Neutrophil (primary cell): ENCODE measurements around the gene SPNS2.

Experiments
- H3K27ac ChIP-seq: fragments of 200-600 bp; sonication (generic); 2 replicates; pipeline ENCODE4 v1.5.1; 2016; ENCODE audit warnings: mild to moderate bottlenecking, moderate library complexity
- H3K27me3 ChIP-seq: fragments of 200-600 bp; sonication (generic); 2 replicates; pipeline ENCODE4 v1.6.0; 2016; ENCODE audit warnings: mild to moderate bottlenecking
- H3K36me3 ChIP-seq: fragments of 200-600 bp; sonication (generic); 2 replicates; pipeline ENCODE4 v1.5.1; 2017
- H3K4me1 ChIP-seq, 2 experiments: fragments of 200-600 bp in 1 of 2; sonication (generic) in 1 of 2; 1 replicate in 1 of 2; 2 replicates in 1 of 2; pipeline versions ENCODE4 v1.5.1 to v1.6.1; 2013 to 2016; ENCODE audit warnings: low read depth in 1 of 2, low read length in 1 of 2, mild to moderate bottlenecking in 1 of 2, moderate library complexity in 1 of 2; ENCODE audit not compliant: control insufficient read depth in 1 of 2, insufficient read depth in 1 of 2
- H3K4me3 ChIP-seq, 2 experiments: fragments of 200-600 bp in 1 of 2; sonication (generic) in 1 of 2; 1 replicate in 1 of 2; 2 replicates in 1 of 2; pipeline ENCODE4 v1.5.1; 2013 to 2016; ENCODE audit warnings: low read depth in 1 of 2, low read length in 1 of 2, mild to moderate bottlenecking in 1 of 2, moderate library complexity in 1 of 2
- H3K9me3 ChIP-seq: fragments of 200-600 bp; sonication (generic); 2 replicates; pipeline ENCODE4 v1.5.1; 2016
- TF ChIP-seq, protein P1 (sequence below): fragments of 200-600 bp; sonication (generic); IDR thresholded peaks from 2 replicates; pipeline ENCODE4 v1.5.1; 2016; ENCODE audit warnings: antibody characterized with exemption

The SPNS2 gene

DNA sequence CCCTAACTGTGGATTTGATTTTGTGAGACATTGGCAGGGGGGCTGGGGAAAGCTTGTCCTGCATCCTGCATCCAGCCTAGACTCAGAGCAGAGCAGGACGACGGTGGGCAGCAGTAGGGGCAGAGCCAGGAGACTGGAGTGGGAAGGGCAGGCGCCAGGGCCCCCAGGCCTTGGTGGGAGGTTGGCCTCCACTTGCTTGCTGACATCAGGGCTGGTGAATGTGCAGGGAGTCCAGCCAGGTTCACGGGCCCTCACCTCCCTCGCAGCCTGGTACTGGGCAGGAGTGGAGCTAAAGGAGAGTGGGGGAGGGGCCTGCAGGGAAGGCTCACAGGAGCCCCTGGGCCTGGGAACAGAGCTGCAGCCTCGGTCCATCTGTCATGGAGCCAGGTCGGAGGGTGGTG, 83.4 kb downstream of the SPNS2 start:
- no peak overlapping the region for H3K4me3 ChIP-seq
- no peaks in the 10 kb centered on the region for H3K36me3 ChIP-seq
- H3K27ac ChIP-seq, result no peak overlapping the region
- H3K9me3 ChIP-seq, result no peaks in the 10 kb centered on the region
- peaks cover 4 to 6% of the 10 kb centered on the region in 2 experiments for H3K4me1 ChIP-seq
- TF ChIP-seq, protein P1, sequence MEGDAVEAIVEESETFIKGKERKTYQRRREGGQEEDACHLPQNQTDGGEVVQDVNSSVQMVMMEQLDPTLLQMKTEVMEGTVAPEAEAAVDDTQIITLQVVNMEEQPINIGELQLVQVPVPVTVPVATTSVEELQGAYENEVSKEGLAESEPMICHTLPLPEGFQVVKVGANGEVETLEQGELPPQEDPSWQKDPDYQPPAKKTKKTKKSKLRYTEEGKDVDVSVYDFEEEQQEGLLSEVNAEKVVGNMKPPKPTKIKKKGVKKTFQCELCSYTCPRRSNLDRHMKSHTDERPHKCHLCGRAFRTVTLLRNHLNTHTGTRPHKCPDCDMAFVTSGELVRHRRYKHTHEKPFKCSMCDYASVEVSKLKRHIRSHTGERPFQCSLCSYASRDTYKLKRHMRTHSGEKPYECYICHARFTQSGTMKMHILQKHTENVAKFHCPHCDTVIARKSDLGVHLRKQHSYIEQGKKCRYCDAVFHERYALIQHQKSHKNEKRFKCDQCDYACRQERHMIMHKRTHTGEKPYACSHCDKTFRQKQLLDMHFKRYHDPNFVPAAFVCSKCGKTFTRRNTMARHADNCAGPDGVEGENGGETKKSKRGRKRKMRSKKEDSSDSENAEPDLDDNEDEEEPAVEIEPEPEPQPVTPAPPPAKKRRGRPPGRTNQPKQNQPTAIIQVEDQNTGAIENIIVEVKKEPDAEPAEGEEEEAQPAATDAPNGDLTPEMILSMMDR, result no peak
- peaks cover 74% of the 10 kb centered on the region for H3K27me3 ChIP-seq

DNA sequence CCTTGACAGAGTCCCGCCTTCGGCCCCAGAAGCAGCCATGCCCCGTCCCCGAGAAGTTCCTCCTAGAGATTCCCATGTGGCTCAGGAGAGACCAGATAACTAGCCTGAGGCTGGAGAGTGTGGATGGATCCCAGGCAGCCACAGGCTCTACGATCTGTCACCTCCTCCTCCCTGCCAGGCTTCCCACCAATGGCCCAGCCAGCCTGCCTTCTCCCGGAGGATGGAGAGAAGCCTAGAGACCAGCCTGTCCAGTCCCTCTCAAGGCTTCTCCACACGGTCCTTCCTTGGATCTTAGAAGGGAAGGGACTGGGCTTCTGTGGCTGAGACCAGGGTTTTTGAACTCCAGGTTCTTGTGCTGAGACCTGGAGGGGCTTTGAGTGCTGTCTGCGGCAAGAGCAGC, 84.0 kb downstream of the SPNS2 start:
- Histone ChIP-seq H3K4me1 (peaks cover 4 to 6% of the 10 kb centered on the region in 2 experiments), H3K27ac (no peak overlapping the region), H3K36me3 (no peaks in the 10 kb centered on the region), H3K9me3 (no peaks in the 10 kb centered on the region), H3K27me3 (peaks cover 80% of the 10 kb centered on the region), H3K4me3 (no peak overlapping the region)
- TF ChIP-seq, protein P1, result no peak

DNA sequence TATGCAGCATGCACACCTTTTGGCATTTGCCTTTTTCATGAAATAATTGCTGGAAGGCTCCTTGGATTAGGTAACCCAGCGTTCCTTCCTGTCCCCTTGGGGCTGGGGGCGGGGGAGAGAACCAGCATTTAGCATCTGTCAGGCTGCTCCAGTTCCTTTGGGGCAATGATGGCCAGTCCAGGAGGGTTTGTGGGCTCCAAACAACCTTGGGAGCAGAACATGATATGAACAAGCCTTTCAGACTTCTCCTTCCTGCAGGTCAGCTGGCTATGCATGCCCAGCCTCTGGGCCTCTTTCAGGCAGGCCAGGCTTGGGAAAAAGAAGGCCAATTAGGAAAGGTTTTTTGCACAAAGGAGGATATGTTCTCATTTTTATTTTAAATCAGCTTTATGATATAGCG, 84.5 kb downstream of the SPNS2 start:
- H3K9me3 ChIP-seq, result no peaks in the 10 kb centered on the region
- no peak overlapping the region for H3K27ac ChIP-seq
- H3K4me1 ChIP-seq, result peaks cover 4 to 6% of the 10 kb centered on the region in 2 experiments
- TF ChIP-seq, protein P1, result no peak
- H3K36me3 ChIP-seq, result no peaks in the 10 kb centered on the region
- no peak overlapping the region for H3K4me3 ChIP-seq
- H3K27me3 ChIP-seq, result peaks cover 85% of the 10 kb centered on the region

DNA sequence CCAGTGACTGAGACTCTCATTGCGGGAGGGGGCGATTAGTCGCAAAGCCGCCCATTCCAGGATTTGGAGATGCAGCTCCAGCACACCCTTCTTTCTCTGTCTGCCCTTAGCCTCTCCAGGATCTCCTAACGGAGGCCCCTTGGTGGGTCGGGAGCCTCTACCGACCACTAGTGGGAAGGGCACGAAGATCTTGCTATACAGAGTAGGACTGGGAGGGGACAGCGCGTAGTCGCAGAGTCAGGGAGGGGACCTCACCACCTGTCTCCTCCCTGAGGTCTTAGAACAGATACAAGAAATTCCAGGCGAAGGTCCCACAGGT, 85.1 kb downstream of the SPNS2 start:
- Histone ChIP-seq H3K27ac (no peak overlapping the region), H3K36me3 (no peaks in the 10 kb centered on the region), H3K4me3 (no peak overlapping the region), H3K4me1 (peaks cover 4 to 6% of the 10 kb centered on the region in 2 experiments), H3K9me3 (no peaks in the 10 kb centered on the region), H3K27me3 (peaks cover 91% of the 10 kb centered on the region)
- TF ChIP-seq, protein P1, result no peak

DNA sequence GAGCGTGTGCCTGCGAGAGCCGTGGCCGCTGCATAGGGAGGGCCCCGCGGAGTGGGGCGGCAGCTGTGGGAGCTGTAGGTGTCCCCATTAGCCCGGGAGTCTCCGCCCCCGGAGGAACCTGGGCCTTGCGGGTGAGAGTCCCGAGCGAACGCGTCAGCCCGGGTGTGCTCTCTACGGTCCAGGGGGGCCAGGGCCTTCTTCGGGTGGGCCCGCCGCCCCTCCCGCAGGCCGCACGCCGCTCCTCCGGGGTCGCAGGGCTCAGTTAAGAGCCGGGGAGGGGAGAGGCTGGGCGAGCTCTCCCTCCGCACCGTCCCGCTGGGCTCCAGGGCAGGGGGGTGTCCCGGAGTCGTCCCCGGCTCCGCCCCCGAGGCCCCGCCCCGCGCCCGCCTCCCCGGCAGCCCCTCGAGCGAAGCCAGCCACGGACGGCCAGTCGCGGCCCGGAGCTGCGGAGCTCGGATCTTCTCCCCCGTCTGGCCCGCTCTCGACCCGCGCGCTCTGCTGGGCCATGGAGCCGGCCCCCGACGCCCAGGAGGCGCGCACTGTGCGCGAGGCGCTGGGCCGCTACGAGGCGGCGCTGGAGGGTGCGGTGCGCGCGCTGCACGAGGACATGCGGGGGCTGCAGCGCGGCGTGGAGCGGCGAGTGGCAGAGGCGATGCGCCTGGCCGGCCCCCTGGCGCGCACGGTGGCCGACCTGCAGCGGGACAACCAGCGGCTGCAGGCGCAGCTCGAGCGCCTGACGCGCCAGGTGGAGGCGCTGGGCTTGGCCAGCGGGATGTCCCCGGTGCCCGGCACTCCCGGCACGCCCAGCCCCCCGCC, 85.6 kb downstream of the SPNS2 start, which contains the start of gene SMTNL2:
Gene SMTNL2, plus strand, starts transcription at position 429 of the 816 bp plus-strand sequence. Its CDS starts 77 bp downstream, at position 506.
- H3K4me1 ChIP-seq, result peaks cover 4 to 6% of the 10 kb centered on the region in 2 experiments
- H3K27me3 ChIP-seq, result peaks cover 96% of the 10 kb centered on the region
- TF ChIP-seq, protein P1, result no peak
- no peaks in the 10 kb centered on the region for H3K36me3 ChIP-seq
- H3K4me3 ChIP-seq, result no peak within 1 kb of the TSS
- no peaks in the 10 kb centered on the region for H3K9me3 ChIP-seq
- no peak within 1 kb of the TSS for H3K27ac ChIP-seq
